CD1c-positive myeloid dendritic cell (primary cell): ENCODE results near the gene SPRYD3.
A peak's percentile ranks its signal among the peaks of the same experiment; 100 is the strongest.

Experiments used
- DNase-seq: peaks from one replicate; pipeline ENCODE4 v3.0.0-alpha.2; 2016; ENCODE audit errors: extremely low spot score

The SPRYD3 gene

GRCh38 chr12:53063708-53064612 lies 15.2 kb downstream of the SPRYD3 start:
- no peak for DNase-seq

GRCh38 chr12:53062977-53063707 lies 16.0 kb downstream of the SPRYD3 start:
- DNase-seq, result no peak

- no peak for DNase-seq
Measured at GRCh38 chr12:53062011-53062961, 16.9 kb downstream of the SPRYD3 start.

GRCh38 chr12:53061404-53062010 lies 17.7 kb downstream of the SPRYD3 start:
- no peak for DNase-seq

GRCh38 chr12:53060721-53061276 lies 18.4 kb downstream of the SPRYD3 start:
- no peak for DNase-seq

- DNase-seq, result no peak
Measured at GRCh38 chr12:53060064-53060720, 19.0 kb downstream of the SPRYD3 start.

- no peak for DNase-seq
Measured at GRCh38 chr12:53059434-53060063, 19.6 kb downstream of the SPRYD3 start.

- no peak for DNase-seq
Measured at GRCh38 chr12:53058674-53059433, 20.3 kb downstream of the SPRYD3 start.

GRCh38 chr12:53057816-53058500 lies 21.2 kb downstream of the SPRYD3 start:
- DNase-seq, result no peak

GRCh38 chr12:53056901-53057300 lies 22.3 kb downstream of the SPRYD3 start:
- no peak for DNase-seq

GRCh38 chr12:53056296-53056695 lies 22.9 kb downstream of the SPRYD3 start:
- DNase-seq, result no peak

GRCh38 chr12:53055471-53056266 lies 23.5 kb downstream of the SPRYD3 start:
- no peak for DNase-seq

- DNase-seq, result peak; percentile 94
Measured at GRCh38 chr12:53054112-53054878, 24.9 kb downstream of the SPRYD3 start.

GRCh38 chr12:53053218-53054111 lies 25.7 kb downstream of the SPRYD3 start:
- DNase-seq, result peak; percentile 43

GRCh38 chr12:53052419-53053217 lies 26.6 kb downstream of the SPRYD3 start:
- no peak for DNase-seq
